HG03135 (cell line): ENCODE results near the gene IRF8.

ENCODE experiments used
- ATAC-seq: cut with Tn5 transposase; IDR thresholded peaks from one replicate; pipeline ENCODE4 v1.9.1; 2021; ENCODE audit warnings: mild to moderate bottlenecking, moderate library complexity; ENCODE audit not compliant: unreplicated experiment

IRF8 gene

GRCh38 chr16:85911251-85911930, 12.4 kb downstream of the IRF8 start:
- ATAC-seq = no peak

- no peak for ATAC-seq
Measured at GRCh38 chr16:85912211-85912974, 13.4 kb downstream of the IRF8 start.

GRCh38 chr16:85913141-85913601, 14.2 kb downstream of the IRF8 start:
- ATAC-seq = no peak

- no peak for ATAC-seq
Measured at GRCh38 chr16:85913688-85914422, 14.9 kb downstream of the IRF8 start.

GRCh38 chr16:85914423-85914794, 15.4 kb downstream of the IRF8 start:
- ATAC-seq = no peak

GRCh38 chr16:85915125-85915845, 16.3 kb downstream of the IRF8 start:
- no peak for ATAC-seq

- no peak for ATAC-seq
Measured at GRCh38 chr16:85916141-85916890, 17.4 kb downstream of the IRF8 start.

GRCh38 chr16:85917012-85917411, 18.1 kb downstream of the IRF8 start:
- ATAC-seq = no peak

GRCh38 chr16:85917959-85918358, 19.0 kb downstream of the IRF8 start:
- no peak for ATAC-seq

- ATAC-seq = no peak
Measured at GRCh38 chr16:85918436-85918835, 19.5 kb downstream of the IRF8 start.

GRCh38 chr16:85919271-85920267, 20.6 kb downstream of the IRF8 start:
- ATAC-seq = no peak

- no peak for ATAC-seq
Measured at GRCh38 chr16:85921026-85921425, 22.1 kb downstream of the IRF8 start.

GRCh38 chr16:85923153-85924021, 24.4 kb downstream of the IRF8 start:
- no peak for ATAC-seq

- ATAC-seq = no peak
Measured at GRCh38 chr16:85924675-85925074, 25.7 kb downstream of the IRF8 start.

- no peak for ATAC-seq
Measured at GRCh38 chr16:85926370-85926769, 27.4 kb downstream of the IRF8 start.

GRCh38 chr16:85927371-85927770, 28.4 kb downstream of the IRF8 start:
- no peak for ATAC-seq

GRCh38 chr16:85927959-85928358, 29.0 kb downstream of the IRF8 start:
- no peak for ATAC-seq

- no peak for ATAC-seq
Measured at GRCh38 chr16:85928401-85928820, 29.4 kb downstream of the IRF8 start.
